Loucy (cell line): ENCODE measurements around the gene PAX5.

Source experiments
- H2AFZ ChIP-seq: fragments of 200-600 bp; sonication (generic); 2 replicates; pipeline ENCODE4 v1.6.0; 2016; ENCODE audit warnings: antibody characterized with exemption, mild to moderate bottlenecking, low read length, moderate library complexity
- H3F3A ChIP-seq: fragments of 200-600 bp; 2 replicates; pipeline ENCODE4 v1.6.0; 2016; ENCODE audit warnings: antibody characterized with exemption, low read depth, mild to moderate bottlenecking
- H3K27me3 ChIP-seq: fragments of 200-600 bp; sonication (generic); 2 replicates; pipeline ENCODE4 v1.6.1; 2014; ENCODE audit warnings: low read length, mild to moderate bottlenecking; ENCODE audit not compliant: insufficient read depth, poor library complexity, severe bottlenecking
- H3K36me3 ChIP-seq: fragments of 200-600 bp; sonication (generic); 2 replicates; pipeline ENCODE4 v1.6.1; 2016; ENCODE audit warnings: low read length; ENCODE audit not compliant: insufficient read depth
- H3K4me1 ChIP-seq: fragments of 200-600 bp; sonication (generic); 2 replicates; pipeline ENCODE4 v1.5.1; 2014; ENCODE audit warnings: low read length, mild to moderate bottlenecking; ENCODE audit not compliant: insufficient read depth, poor library complexity, severe bottlenecking
- H3K4me2 ChIP-seq: fragments of 200-600 bp; sonication (generic); 2 replicates; pipeline ENCODE4 v1.6.0; 2014; ENCODE audit warnings: antibody characterized with exemption, low read length, low read depth, mild to moderate bottlenecking; ENCODE audit not compliant: poor library complexity, severe bottlenecking
- H3K4me3 ChIP-seq: fragments of 200-600 bp; sonication (generic); 2 replicates; pipeline ENCODE4 v1.5.1; 2014; ENCODE audit warnings: low read length, mild to moderate bottlenecking, mixed read lengths; ENCODE audit not compliant: poor library complexity, severe bottlenecking
- H3K79me2 ChIP-seq: fragments of 200-600 bp; sonication (generic); 2 replicates; pipeline ENCODE4 v1.6.1; 2014; ENCODE audit warnings: low read length; ENCODE audit not compliant: insufficient read depth
- H3K9ac ChIP-seq: fragments of 200-600 bp; sonication (generic); 2 replicates; pipeline ENCODE4 v1.6.0; 2014; ENCODE audit warnings: mild to moderate bottlenecking, low read depth, low read length, moderate library complexity; ENCODE audit not compliant: poor library complexity, severe bottlenecking
- H3K9me2 ChIP-seq: fragments of 200-600 bp; sonication (generic); replicated peaks from 2 replicates; pipeline ENCODE4 v1.6.1; 2016; ENCODE audit warnings: low read depth, low read length, mixed read lengths
- H3K9me3 ChIP-seq: fragments of 200-600 bp; sonication (generic); 2 replicates; pipeline ENCODE4 v1.6.1; 2014; ENCODE audit warnings: mild to moderate bottlenecking, antibody characterized with exemption, low read length, low read depth; ENCODE audit not compliant: insufficient read depth
- H4K20me1 ChIP-seq: fragments of 200-600 bp; sonication (generic); 2 replicates; pipeline ENCODE4 v1.6.0; 2014; ENCODE audit warnings: antibody characterized with exemption, low read length, mild to moderate bottlenecking; ENCODE audit not compliant: insufficient read depth, poor library complexity, severe bottlenecking
- EZH2phosphoT487 ChIP-seq: fragments of 200-600 bp; IDR thresholded peaks from 2 replicates; pipeline ENCODE4 v1.6.1; 2018; ENCODE audit warnings: antibody characterized with exemption, mild to moderate bottlenecking, moderate library complexity, borderline replicate concordance
- TF ChIP-seq, protein P1 (sequence below): fragments of 200-600 bp; sonication (generic); conservative IDR thresholded peaks from 2 replicates; pipeline ENCODE4 v1.5.1; 2014; ENCODE audit warnings: mild to moderate bottlenecking, antibody characterized with exemption, low read length

Gene PAX5

DNA sequence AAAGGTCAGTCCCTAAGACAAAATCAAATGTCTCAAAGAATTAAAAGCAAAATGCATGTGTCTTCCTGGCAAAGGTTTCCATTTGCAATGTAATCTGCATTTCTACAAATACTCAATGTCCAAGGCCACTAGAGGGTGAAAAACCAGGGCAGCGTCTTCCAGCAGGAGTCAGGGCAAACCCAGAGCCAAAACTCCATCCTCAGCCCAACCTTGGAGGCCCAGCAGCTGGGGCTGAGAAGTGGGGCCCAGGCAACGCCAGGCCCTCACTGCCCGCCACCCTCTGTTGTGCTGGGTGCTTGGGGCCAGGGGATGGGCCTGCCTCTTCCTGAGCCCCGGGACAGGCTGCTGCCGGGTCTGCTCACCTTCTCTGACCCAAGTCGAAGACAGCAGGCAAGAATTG lies 200.1 kb downstream of the PAX5 start:
- Histone ChIP-seq H3K9me3 (no peaks in the 10 kb centered on the region), H3K36me3 (no peaks in the 10 kb centered on the region), H3K9me2 (no peaks in the 10 kb centered on the region), H3K9ac (no peak overlapping the region), H4K20me1 (no peaks in the 10 kb centered on the region), H3K4me1 (peaks cover 9% of the 10 kb centered on the region), H3K4me3 (no peak overlapping the region), H3K27me3 (no peaks in the 10 kb centered on the region), H3K4me2 (no peak overlapping the region), H2AFZ (no peak overlapping the region; the same call in 1 of the 2 replicates), H3K79me2 (no peaks in the 10 kb centered on the region), H3F3A (no peaks in the 10 kb centered on the region)
- TF ChIP-seq EZH2phosphoT487: no peak
- TF ChIP-seq, protein P1, sequence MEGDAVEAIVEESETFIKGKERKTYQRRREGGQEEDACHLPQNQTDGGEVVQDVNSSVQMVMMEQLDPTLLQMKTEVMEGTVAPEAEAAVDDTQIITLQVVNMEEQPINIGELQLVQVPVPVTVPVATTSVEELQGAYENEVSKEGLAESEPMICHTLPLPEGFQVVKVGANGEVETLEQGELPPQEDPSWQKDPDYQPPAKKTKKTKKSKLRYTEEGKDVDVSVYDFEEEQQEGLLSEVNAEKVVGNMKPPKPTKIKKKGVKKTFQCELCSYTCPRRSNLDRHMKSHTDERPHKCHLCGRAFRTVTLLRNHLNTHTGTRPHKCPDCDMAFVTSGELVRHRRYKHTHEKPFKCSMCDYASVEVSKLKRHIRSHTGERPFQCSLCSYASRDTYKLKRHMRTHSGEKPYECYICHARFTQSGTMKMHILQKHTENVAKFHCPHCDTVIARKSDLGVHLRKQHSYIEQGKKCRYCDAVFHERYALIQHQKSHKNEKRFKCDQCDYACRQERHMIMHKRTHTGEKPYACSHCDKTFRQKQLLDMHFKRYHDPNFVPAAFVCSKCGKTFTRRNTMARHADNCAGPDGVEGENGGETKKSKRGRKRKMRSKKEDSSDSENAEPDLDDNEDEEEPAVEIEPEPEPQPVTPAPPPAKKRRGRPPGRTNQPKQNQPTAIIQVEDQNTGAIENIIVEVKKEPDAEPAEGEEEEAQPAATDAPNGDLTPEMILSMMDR: 0 out of 2 replicates have a peak, but pooled peaks have one; percentile 12

DNA sequence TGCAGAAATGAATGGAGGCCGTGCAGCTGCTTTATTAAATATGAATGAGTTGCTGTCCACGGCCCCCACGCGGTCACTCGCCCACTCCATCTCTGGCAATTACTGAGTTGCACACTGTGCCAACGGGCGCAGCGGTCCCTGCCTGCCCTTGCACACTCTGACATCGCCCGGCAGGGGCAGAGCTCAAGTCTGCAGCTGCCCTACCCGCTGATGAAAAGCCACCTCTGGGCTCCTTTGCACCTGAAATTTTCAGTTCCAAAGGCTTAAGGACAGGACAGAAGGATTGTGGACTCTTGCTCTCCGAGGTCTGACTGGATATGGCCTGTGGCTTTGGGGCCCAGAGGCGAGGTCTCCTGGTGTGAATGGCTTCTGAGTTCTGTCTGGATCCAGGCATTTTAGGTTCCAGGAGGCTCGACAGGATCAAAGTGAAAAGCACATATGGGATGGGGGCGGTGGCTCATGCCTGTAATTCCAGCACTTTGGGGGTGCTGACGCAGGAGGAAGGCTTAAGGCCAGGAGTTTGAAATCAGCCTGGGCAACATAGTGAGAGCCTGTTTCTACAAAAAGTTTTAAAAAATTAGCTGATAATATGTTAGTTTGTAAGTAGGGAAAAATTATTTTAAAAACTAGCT lies 201.8 kb downstream of the PAX5 start:
- Histone ChIP-seq H3F3A (no peaks in the 10 kb centered on the region), H3K9ac (no peak overlapping the region), H3K79me2 (no peaks in the 10 kb centered on the region), H3K4me3 (no peak overlapping the region), H3K4me2 (no peak overlapping the region), H3K27me3 (no peaks in the 10 kb centered on the region), H3K9me3 (no peaks in the 10 kb centered on the region), H3K4me1 (peaks cover 9% of the 10 kb centered on the region), H3K36me3 (no peaks in the 10 kb centered on the region), H2AFZ (peak overlapping the region; percentile 13; the same call in 1 of the 2 replicates), H4K20me1 (no peaks in the 10 kb centered on the region), H3K9me2 (no peaks in the 10 kb centered on the region)
- TF ChIP-seq, protein P1: no peak
- no peak for TF ChIP-seq EZH2phosphoT487

DNA sequence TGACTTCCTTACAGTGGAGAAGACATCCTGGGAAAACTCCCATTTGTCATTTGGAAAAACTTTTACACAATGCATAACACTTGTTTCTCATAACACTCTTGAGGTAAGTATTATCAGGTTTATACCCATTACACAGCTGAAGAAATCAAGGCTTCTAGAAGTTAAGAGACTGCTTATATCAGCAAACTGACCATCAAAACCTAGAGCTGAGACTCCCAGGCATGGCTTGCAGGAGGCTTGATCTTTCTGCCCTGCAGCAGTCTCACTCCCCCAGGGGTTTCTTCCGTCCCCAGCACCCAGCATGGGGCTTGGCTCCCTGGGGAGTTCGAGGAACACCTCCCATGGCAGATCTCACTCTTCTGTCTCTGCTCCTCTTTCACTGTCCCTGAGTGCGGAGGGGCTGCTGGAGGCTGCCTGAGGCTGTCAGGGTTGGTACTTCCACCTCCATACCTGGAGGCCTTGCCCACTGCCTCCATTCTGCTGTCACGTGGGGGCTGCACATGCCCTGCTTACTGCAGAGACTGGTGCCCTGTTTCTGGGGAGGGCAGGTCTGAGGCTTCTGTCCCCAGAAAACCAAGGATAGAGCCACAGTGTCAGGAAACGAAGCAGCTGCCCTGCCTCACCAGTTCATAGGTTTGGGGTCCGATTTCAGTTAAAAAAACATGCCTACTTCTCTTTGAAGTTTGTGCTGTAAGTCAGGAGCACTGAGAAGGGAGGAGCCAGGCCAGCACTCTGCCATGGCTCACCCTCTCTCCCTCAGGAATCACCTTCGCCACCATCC lies 202.5 kb downstream of the PAX5 start:
- Histone ChIP-seq H3K4me1 (peaks cover 9% of the 10 kb centered on the region), H3K4me2 (no peak overlapping the region), H3K9me2 (no peaks in the 10 kb centered on the region), H3K9me3 (no peaks in the 10 kb centered on the region), H3K9ac (no peak overlapping the region), H3K4me3 (no peak overlapping the region), H4K20me1 (no peaks in the 10 kb centered on the region), H2AFZ (0 out of 2 replicates have a peak overlapping the region, but pooled peaks have one; percentile 13), H3K79me2 (no peaks in the 10 kb centered on the region), H3K36me3 (no peaks in the 10 kb centered on the region), H3F3A (no peaks in the 10 kb centered on the region), H3K27me3 (no peaks in the 10 kb centered on the region)
- no peak for TF ChIP-seq EZH2phosphoT487
- TF ChIP-seq, protein P1: no peak
